Trophoblast cell (in vitro differentiated cells and primary cell): ENCODE data around the gene SIL1.

ENCODE experiments used
- DNase-seq, 2 donors: peaks; one replicate each; pipeline ENCODE4 v3.0.0-alpha.2; 2016
- H2AFZ ChIP-seq: 2 replicates; pipeline ENCODE4 v1.6.1; 2013; ENCODE audit warnings: low read length, moderate library complexity, mild to moderate bottlenecking; ENCODE audit not compliant: insufficient read depth, poor library complexity
- H2AK5ac ChIP-seq: 2 replicates; pipeline ENCODE4 v1.6.1; 2013; ENCODE audit warnings: mild to moderate bottlenecking, low read length
- H2BK120ac ChIP-seq: 2 replicates; pipeline ENCODE4 v1.6.1; 2013; ENCODE audit warnings: low read length, mild to moderate bottlenecking, moderate library complexity; ENCODE audit not compliant: insufficient read depth, poor library complexity
- H2BK12ac ChIP-seq: 2 replicates; pipeline ENCODE4 v1.6.1; 2013; ENCODE audit warnings: mild to moderate bottlenecking, low read length, moderate library complexity
- H2BK5ac ChIP-seq: 2 replicates; pipeline ENCODE4 v1.6.1; 2013; ENCODE audit warnings: low read length, low read depth, moderate library complexity, mild to moderate bottlenecking; ENCODE audit not compliant: poor library complexity
- H3K14ac ChIP-seq: 2 replicates; pipeline ENCODE4 v1.6.1; 2013; ENCODE audit warnings: mild to moderate bottlenecking, low read length
- H3K18ac ChIP-seq: 2 replicates; pipeline ENCODE4 v1.6.1; 2013; ENCODE audit warnings: mild to moderate bottlenecking, low read length
- H3K23ac ChIP-seq: 2 replicates; pipeline ENCODE4 v1.6.1; 2013; ENCODE audit warnings: low read length
- H3K27ac ChIP-seq: 2 replicates; pipeline ENCODE4 v1.5.1; 2013; ENCODE audit warnings: low read depth, mild to moderate bottlenecking, inconsistent platforms, low read length, moderate library complexity
- H3K27me3 ChIP-seq: 2 replicates; pipeline ENCODE4 v1.6.1; 2013; ENCODE audit warnings: inconsistent platforms, mild to moderate bottlenecking, low read length, moderate library complexity; ENCODE audit not compliant: insufficient read depth
- H3K36me3 ChIP-seq, 2 experiments: 1 replicate in 1 of 2; 2 replicates in 1 of 2; pipeline ENCODE4 v1.6.1; 2013; ENCODE audit warnings: low read length in 2 of 2, mild to moderate bottlenecking in 2 of 2, moderate library complexity in 1 of 2; ENCODE audit not compliant: insufficient read depth in 2 of 2, control insufficient read depth in 1 of 2
- H3K4ac ChIP-seq: 2 replicates; pipeline ENCODE4 v1.6.1; 2013; ENCODE audit warnings: low read depth, mild to moderate bottlenecking, low read length, moderate library complexity
- H3K4me1 ChIP-seq, 2 experiments: 1 replicate in 1 of 2; 2 replicates in 1 of 2; pipeline ENCODE4 v1.6.1; 2013; ENCODE audit warnings: low read length in 2 of 2, mild to moderate bottlenecking in 2 of 2, moderate library complexity in 1 of 2; ENCODE audit not compliant: insufficient read depth in 2 of 2, control insufficient read depth in 1 of 2
- H3K4me2 ChIP-seq: 2 replicates; pipeline ENCODE4 v1.6.1; 2013; ENCODE audit warnings: inconsistent platforms, mild to moderate bottlenecking, low read length, moderate library complexity
- H3K4me3 ChIP-seq: 2 replicates; pipeline ENCODE4 v1.5.1; 2013; ENCODE audit warnings: mild to moderate bottlenecking, low read depth, low read length, inconsistent platforms
- H3K79me1 ChIP-seq: one replicate; pipeline ENCODE4 v1.6.1; 2013; ENCODE audit warnings: low read length
- H3K79me2 ChIP-seq: 2 replicates; pipeline ENCODE4 v1.6.1; 2013; ENCODE audit warnings: low read length, mild to moderate bottlenecking; ENCODE audit not compliant: control insufficient read depth, insufficient read depth, poor library complexity
- H3K9ac ChIP-seq: 2 replicates; pipeline ENCODE4 v1.6.1; 2013; ENCODE audit warnings: mild to moderate bottlenecking, low read length
- H3K9me3 ChIP-seq: 2 replicates; pipeline ENCODE4 v1.6.1; 2013; ENCODE audit warnings: low read depth, mild to moderate bottlenecking, control low read depth, inconsistent platforms, low read length; ENCODE audit not compliant: insufficient read depth
- H4K12ac ChIP-seq: 2 replicates; pipeline ENCODE4 v1.6.1; 2013; ENCODE audit warnings: low read depth, mild to moderate bottlenecking, low read length, moderate library complexity
- H4K8ac ChIP-seq: 2 replicates; pipeline ENCODE4 v1.6.1; 2013; ENCODE audit warnings: low read depth, mild to moderate bottlenecking, low read length, moderate library complexity
- H4K91ac ChIP-seq: one replicate; pipeline ENCODE4 v1.6.1; 2013; ENCODE audit warnings: low read depth, mild to moderate bottlenecking, low read length, moderate library complexity
- WGBS: extraction: QIAGEN DNeasy Blood & Tissue Kit; methylation state at CpG from one replicate; pipeline ENCODE4 v1.1.7; 2013; ENCODE audit warnings: missing lambda C conversion rate; ENCODE audit not compliant: insufficient read length, insufficient coverage; ENCODE audit errors: extremely low coverage; 5-methylcytosine and 5-hydroxymethylcytosine counted together

Gene SIL1

DNA sequence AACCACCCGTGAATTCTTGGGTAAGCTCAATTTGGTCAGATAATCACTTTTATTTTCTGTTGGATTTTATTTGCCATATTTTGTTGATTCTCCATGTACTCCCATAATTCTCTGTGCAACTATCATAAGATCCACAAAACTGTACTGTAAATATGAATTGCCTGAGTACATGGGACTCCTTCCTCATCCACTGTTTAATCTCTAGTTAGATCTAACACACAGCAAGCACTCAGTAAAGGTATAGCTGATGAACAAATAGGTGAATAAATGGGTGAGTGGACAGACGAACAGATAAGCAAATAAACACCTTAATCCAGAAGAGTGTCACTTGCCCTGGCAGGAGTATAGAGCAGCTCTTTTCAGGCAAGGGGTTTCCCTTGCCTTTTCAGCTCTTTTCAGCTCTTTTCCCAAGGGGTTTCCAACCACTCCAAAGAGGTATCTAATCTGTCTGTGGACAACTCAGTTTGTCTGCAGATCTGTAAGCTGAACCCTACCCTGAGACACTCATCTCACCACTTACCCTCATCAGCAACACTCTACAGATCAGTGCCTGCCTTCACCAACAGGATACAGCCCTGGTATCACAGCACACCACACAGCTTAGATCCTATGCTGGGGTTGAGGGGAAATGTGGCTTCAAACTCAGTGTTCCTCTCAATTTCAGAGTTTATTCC lies 51.2 kb downstream of the SIL1 start:
- Histone ChIP-seq H2AFZ (no peak overlapping the region), H3K4me1 (peaks cover 0 to 5% of the 10 kb centered on the region in 2 experiments), H4K91ac (no peak overlapping the region), H3K9ac (no peak overlapping the region), H2BK120ac (no peak overlapping the region), H3K9me3 (no peaks in the 10 kb centered on the region), H3K14ac (no peak overlapping the region), H3K4me2 (no peak overlapping the region), H2BK5ac (no peak overlapping the region), H3K23ac (no peak overlapping the region), H3K36me3 (no peaks in the 10 kb centered on the region), H4K12ac (no peak overlapping the region), H3K4me3 (no peak overlapping the region), H3K18ac (no peak overlapping the region), H4K8ac (no peak overlapping the region), H3K4ac (no peak overlapping the region), H3K27me3 (no peaks in the 10 kb centered on the region), H3K79me1 (no peaks in the 10 kb centered on the region), H3K27ac (no peak overlapping the region), H2AK5ac (no peak overlapping the region), H3K79me2 (no peaks in the 10 kb centered on the region), H2BK12ac (no peak overlapping the region)
- DNase-seq, result no peak
- WGBS, result no CpG with 5 or more reads among the region's 2 CpGs

- Histone ChIP-seq H2BK120ac (no peak overlapping the region), H3K9me3 (no peaks in the 10 kb centered on the region), H3K4ac (no peak overlapping the region), H3K4me1 (no peaks in the 10 kb centered on the region), H4K8ac (no peak overlapping the region), H4K91ac (no peak overlapping the region), H2AFZ (no peak overlapping the region), H3K27me3 (no peaks in the 10 kb centered on the region), H3K79me1 (no peaks in the 10 kb centered on the region), H3K4me2 (no peak overlapping the region), H3K23ac (no peak overlapping the region), H2BK12ac (no peak overlapping the region), H3K9ac (no peak overlapping the region), H3K4me3 (no peak overlapping the region), H3K14ac (no peak overlapping the region), H3K18ac (no peak overlapping the region), H2BK5ac (no peak overlapping the region), H4K12ac (no peak overlapping the region), H3K36me3 (no peaks in the 10 kb centered on the region), H2AK5ac (no peak overlapping the region), H3K79me2 (no peaks in the 10 kb centered on the region), H3K27ac (no peak overlapping the region)
- WGBS, result no CpG with 5 or more reads among the region's 3 CpGs
- DNase-seq, result no peak
Observed at GRCh38 chr5:139141446-139142204, 56.5 kb downstream of the SIL1 start.

DNA sequence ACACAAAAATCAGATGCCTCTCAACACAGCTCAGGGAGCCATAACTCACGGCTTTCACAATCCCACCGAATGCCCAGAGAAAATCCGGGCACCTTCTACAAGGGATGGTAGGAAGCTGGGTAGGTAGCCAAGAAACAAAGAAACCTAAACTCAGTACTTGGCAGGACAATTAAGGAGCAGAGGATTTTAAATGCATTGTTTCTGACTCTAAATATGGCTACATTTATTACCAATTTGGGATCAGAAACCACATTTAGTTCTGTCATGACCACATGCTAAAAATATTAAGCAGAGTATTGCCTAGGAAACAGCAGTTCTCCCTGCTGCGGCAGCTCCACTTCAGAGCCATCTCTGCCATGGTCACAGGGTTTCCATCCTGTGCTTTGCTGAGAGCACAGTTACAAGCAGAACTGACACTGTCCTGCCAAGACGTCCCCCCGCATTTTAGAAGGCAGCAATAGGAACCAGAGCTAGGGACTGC lies 57.5 kb downstream of the SIL1 start:
- Histone ChIP-seq H3K27me3 (no peaks in the 10 kb centered on the region), H3K27ac (no peak overlapping the region), H3K14ac (no peak overlapping the region), H4K8ac (no peak overlapping the region), H4K91ac (no peak overlapping the region), H4K12ac (no peak overlapping the region), H2BK5ac (no peak overlapping the region), H3K4me3 (no peak overlapping the region), H2AFZ (no peak overlapping the region), H3K9ac (no peak overlapping the region), H3K79me2 (no peaks in the 10 kb centered on the region), H3K36me3 (no peaks in the 10 kb centered on the region), H3K18ac (no peak overlapping the region), H2BK12ac (no peak overlapping the region), H3K4ac (no peak overlapping the region), H3K23ac (no peak overlapping the region), H3K4me1 (no peaks in the 10 kb centered on the region), H3K9me3 (no peaks in the 10 kb centered on the region), H3K4me2 (no peak overlapping the region), H2BK120ac (no peak overlapping the region), H3K79me1 (no peaks in the 10 kb centered on the region), H2AK5ac (no peak overlapping the region)
- no peak for DNase-seq
- WGBS, result no CpG with 5 or more reads among the region's 6 CpGs

- Histone ChIP-seq H3K79me2 (no peaks in the 10 kb centered on the region), H3K4me2 (no peak overlapping the region), H3K4ac (no peak overlapping the region), H2AK5ac (no peak overlapping the region), H3K79me1 (no peaks in the 10 kb centered on the region), H3K14ac (no peak overlapping the region), H4K8ac (no peak overlapping the region), H3K23ac (no peak overlapping the region), H3K9ac (no peak overlapping the region), H2BK5ac (no peak overlapping the region), H2AFZ (no peak overlapping the region), H3K9me3 (no peaks in the 10 kb centered on the region), H3K27me3 (no peaks in the 10 kb centered on the region), H2BK120ac (no peak overlapping the region), H3K4me3 (no peak overlapping the region), H4K91ac (no peak overlapping the region), H3K27ac (no peak overlapping the region), H3K4me1 (peaks cover 0 to 8% of the 10 kb centered on the region in 2 experiments), H3K18ac (no peak overlapping the region), H2BK12ac (no peak overlapping the region), H4K12ac (no peak overlapping the region), H3K36me3 (no peaks in the 10 kb centered on the region)
- no CpG with 5 or more reads among the region's 3 CpGs for WGBS
- DNase-seq, result peak; percentile 14 to 28
Observed at GRCh38 chr5:139138809-139139208, 59.4 kb downstream of the SIL1 start.
